ENCODE results near the gene CD164L2.
"Not testable (repeated sequence)": the region's sequence is repeated elsewhere in the genome, so short reads cannot be mapped to it uniquely, and the experiment has no call there.

Gene CD164L2

DNA sequence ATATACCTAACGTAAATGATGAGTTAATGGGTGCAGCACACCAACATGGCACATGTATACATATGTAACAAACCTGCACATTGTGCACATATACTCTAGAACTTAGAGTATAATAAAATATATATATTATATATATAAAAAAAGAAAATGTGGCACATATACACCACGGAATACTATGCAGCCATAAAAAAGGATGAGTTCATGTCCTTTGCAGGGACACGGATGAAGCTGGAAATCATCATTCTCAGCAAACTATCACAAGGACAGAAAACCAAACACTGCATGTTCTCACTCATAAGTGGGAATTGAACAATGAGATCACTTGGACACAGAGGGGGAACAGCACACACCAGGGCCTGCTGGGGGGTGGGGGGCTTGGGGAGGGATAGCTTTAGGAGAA lies 1.7 kb upstream of the CD164L2 start:
- not testable (repeated sequence) for DNase-seq

- DNase-seq: no peak
Observed at GRCh38 chr1:27383661-27384060, 528 bp upstream of the CD164L2 start.

GRCh38 chr1:27381969-27382762 lies 967 bp downstream of the CD164L2 start:
- DNase-seq: no peak

DNA sequence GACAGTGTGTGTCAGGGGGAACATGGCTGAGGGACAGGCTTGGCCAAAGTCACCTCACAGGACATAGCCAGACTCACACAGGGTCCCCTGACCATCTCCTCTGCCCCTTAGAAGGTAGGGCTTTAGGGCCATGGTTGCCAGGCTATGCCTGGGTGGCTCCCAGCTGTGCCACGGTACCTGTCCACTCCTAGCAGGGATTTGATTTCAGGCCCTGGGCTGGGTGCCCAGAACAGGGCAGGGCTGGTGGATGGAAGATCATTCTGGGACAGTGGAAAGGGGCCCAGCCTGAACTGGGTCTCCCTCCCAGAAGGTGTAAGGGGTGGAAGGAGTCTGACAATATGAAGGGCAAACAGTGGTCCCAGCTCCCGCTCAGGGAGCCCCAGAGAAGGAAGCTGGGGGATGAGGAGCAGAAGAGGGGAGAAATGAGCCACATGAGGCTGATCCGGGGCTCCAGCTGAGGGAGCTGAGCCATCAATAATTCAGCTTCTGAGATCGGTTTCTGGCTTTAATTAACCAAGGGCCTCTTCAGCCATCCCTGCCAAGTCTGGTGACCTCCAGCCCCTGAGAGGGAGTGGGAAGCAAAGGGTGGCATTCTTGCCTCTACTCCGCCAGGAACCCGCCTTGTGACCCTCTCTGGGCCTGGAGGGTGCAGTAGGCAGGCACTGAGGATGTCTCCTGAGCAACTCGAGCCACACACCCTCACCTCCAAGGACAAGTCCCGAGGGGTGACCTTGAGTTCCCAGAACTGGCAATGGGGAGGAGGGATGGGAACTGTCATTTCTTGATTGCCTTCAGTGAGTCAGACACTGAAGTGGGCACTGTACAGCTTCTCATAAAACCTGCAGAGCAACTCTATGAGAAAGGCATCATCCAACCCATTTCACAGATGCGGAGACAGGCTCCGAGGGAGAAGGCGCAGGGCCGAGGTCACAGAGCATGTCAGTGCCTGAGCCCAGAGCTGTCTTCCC lies 2.1 kb downstream of the CD164L2 start:
- DNase-seq: no peak

DNA sequence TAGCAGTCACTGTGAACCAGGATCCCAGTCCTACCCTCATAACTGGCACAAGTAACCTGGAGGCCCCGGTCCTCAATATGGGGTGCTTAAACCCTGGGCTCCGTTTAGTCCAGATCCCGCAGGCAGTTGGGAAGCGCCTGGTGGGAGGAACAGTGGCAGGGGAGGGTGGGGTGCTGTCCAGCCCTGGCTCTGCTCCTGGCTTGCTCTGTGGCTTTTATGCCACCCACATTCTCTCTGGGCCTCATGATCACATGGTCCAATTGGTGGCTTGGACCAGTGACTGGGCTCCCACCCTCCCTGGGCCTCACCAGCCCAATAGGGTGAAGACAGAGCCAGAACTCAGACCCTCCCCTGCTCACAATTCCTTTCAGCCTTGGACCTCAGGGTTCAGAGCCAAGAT lies 2.9 kb downstream of the CD164L2 start:
- DNase-seq: no peak

DNA sequence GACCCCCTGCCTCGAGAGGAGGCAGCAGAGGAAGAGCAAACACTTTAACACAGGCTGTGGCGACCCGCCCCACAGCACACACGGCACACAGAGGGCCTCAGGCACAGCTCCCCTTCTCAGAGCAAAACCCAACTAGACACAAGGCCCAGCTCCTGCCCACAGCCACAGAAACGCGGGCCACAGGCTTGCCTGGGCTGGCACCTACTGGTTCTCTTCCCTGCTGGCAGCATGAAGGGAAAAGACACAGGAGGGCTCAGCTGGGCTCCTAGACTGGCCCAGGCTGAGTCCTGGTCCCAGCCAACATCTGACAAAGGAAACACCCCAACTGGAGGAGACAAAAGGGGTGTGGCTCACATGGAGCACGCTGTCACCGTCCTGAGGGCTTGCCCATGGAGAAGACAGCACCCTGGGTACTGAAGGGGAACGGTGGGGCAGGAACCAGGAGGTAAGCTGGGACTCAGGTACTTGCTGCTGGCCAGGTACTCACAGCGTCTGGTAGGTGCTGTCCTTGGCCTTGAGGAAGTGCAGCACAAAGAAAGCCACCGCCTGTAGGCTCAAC lies 3.5 kb downstream of the CD164L2 start:
- DNase-seq: no peak

GRCh38 chr1:27377760-27378495 lies 5.2 kb downstream of the CD164L2 start:
- DNase-seq: no peak

DNA sequence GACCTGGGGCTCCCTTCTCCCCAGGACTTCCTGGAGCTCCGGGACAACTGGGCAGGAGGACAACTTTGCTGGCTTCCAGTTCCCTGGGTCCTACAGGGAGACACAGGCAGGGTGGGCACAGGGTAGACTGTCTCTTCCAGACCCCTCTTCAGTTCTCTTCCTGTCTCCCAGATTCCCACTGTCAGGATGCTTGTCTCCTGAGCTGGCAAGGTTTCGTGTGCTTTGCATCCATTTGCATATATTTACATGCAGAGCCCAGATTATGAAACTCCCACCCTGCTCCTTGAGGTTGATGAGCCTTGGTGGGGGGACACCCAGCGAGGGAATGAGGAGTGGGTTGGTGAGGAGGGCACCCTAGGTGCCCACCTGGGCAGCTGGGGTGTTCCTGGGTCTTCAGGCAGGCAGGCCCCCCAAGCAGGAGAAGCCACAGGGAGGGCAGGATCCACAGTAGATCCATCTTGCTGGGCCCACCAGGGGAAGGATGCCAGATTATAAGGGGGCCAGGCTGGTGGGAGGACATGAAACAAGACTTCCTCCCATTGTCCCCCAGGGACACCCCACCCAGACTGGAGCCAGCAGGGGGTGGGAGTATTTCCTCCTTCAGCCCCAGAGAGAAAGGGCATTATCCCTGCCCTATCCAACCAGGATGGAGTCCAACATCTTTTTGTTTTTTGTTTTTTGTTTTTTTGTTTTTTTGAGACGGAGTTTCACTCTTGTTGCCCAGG lies 8.6 kb downstream of the CD164L2 start, which contains the start of gene FCN3:
Gene FCN3, minus strand, starts transcription at position 463 of the 725 bp plus-strand sequence. Its CDS starts 6 bp downstream, at position 457.
- no peak for DNase-seq

DNA sequence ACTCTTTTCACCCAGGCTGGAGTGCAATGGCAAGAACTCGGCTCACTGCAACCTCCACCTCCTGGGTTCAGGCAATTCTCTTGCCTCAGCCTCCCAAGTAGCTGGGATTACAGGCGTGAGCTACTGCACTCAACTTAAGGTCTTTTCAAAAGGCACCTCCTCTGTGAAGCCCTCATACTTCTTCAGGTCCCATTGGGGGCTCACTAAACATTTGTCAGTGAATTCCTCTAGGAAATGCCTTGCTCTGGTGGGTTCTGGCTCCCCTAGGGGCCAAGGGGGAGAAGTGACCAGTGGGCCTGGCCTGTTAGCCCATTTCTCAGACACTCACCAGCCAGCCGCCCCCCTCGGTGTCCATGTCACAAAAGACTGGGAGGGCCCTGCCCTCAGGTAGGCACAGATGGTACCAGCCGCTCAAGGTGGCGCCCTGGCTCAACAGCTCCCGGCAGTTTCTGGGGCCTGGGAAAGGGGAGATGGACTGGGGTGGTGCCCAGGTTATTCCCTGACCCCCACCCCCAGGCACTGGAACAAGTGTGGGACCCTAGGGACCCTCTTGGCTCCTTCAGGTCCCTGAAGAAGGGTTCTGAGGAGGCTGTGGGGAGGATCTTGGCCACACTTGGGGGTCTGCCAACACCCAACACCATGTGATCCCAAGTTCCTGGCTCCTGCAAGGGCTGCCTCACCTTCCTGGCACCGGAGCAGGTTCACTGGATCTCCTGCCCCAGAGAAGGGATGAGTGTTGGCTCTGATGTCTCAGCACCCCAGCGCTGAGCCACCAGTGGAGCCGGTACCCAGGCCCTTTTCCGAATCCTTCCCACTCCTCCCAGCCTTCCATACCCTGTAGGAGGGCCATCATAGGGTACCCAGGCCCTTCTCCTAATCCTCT lies 10.1 kb downstream of the CD164L2 start:
- DNase-seq: peak; percentile 22

DNA sequence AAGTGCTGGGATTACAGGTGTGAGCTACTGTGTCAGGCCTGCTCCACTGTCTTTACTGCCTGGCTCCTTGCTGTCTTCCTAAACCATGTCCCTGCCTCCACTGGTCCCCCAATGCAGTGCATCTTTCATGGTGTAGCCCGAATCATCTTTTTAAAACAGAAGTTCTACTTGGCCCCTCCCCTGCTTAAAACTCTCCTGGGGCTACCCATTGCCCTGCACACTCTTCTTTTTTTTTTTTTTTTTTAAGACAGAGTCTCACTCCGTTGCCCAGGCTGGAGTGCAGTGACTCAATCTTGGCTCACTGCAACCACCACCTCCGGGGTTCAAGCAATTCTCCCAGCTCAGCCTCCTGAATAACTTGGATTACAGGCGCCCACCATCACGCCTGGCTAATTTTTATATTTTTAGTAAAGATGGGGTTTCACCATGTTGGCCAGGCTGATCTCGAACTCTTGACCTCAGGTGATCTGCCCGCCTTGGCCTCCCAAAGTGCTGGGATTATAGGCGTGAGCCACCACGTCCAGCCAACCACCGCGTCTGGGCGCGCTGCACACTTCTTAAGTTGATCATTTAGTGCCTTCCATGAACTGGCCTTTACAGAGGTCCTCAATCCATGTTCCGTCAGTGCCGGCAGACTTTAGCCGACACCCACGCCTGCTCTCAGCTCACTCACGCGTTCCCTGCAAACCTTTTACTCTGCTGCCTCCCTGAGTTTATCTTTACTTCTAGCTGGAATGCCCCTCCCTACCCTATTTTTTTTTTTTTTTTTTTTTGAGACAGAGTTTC lies 10.9 kb downstream of the CD164L2 start:
- no peak for DNase-seq

- peak; percentile 27 for DNase-seq
Observed at GRCh38 chr1:27368869-27369582, 14.1 kb downstream of the CD164L2 start.

GRCh38 chr1:27367160-27367650 lies 15.9 kb downstream of the CD164L2 start:
- DNase-seq: no peak

- peak; percentile 82 for DNase-seq
Observed at GRCh38 chr1:27366411-27367159, 16.5 kb downstream of the CD164L2 start, which contains the start of gene MAP3K6. MAP3K6 (minus strand) TSS chr1:27366961; CDS start chr1:27366597, 364 bp downstream.

GRCh38 chr1:27366113-27366410 lies 17.1 kb downstream of the CD164L2 start:
- peak; percentile 87 for DNase-seq

GRCh38 chr1:27365372-27366112 lies 17.6 kb downstream of the CD164L2 start:
- peak; percentile 92 for DNase-seq

GRCh38 chr1:27364696-27365371 lies 18.3 kb downstream of the CD164L2 start:
- no peak for DNase-seq
